Adrenal gland (tissue), 12 donors: Measurements from ENCODE around the gene DBNL. TPM values are rescaled to one million over a fixed set of nuclear protein-coding genes. Genes with fewer than 3 reads are reported as not detected.
"Not testable (repeated sequence)": the region's sequence is repeated elsewhere in the genome, so short reads cannot be mapped to it uniquely, and the experiment has no call there.

ENCODE experiments used
- DNase-seq, 7 donors: peaks; one replicate each; pipeline ENCODE4 v3.0.0-alpha.2; 2019 to 2020
- H3K27ac ChIP-seq, 5 donors: fragments of 200-600 bp; sonication (generic) in 4 of 5; 1 replicate in 3 of 5; 2 replicates in 2 of 5; pipeline versions ENCODE4 v1.5.1 to v1.8.0; 2016 to 2020; ENCODE audit warnings: mild to moderate bottlenecking in 1 of 5
- H3K27me3 ChIP-seq: fragments of 200-600 bp; 2 replicates; pipeline ENCODE4 v1.8.0; 2021
- H3K36me3 ChIP-seq, 2 donors: fragments of 200-600 bp; replicated peaks in 1 of 2; 1 replicate in 1 of 2; 2 replicates in 1 of 2; pipeline versions ENCODE4 v1.5.1 to v1.8.0; 2018 to 2022
- H3K4me1 ChIP-seq, 2 donors: fragments of 200-600 bp; replicated peaks in 1 of 2; 1 replicate in 1 of 2; 2 replicates in 1 of 2; pipeline versions ENCODE4 v1.5.1 to v1.8.0; 2018 to 2021
- H3K4me3 ChIP-seq, 4 donors: fragments of 200-600 bp; sonication (generic) in 3 of 4; one replicate each; pipeline ENCODE4 v1.5.1; 2016 to 2018
- H3K9me3 ChIP-seq, 3 donors: fragments of 200-600 bp; sonication (generic) in 1 of 3; replicated peaks in 1 of 3; 1 replicate in 2 of 3; 2 replicates in 1 of 3; pipeline versions ENCODE4 v1.5.1 to v1.8.0; 2016 to 2021
- CTCF ChIP-seq, 6 experiments: fragments of 450-650 bp in 4 of 6; fragments of 200-600 bp in 2 of 6; sonication (generic) in 1 of 6; IDR thresholded peaks; 1 replicate in 5 of 6; 2 replicates in 1 of 6; pipeline versions ENCODE4 v1.5.1 to v1.8.0; 2016 to 2021; ENCODE audit warnings: antibody characterized with exemption in 6 of 6, mild to moderate bottlenecking in 2 of 6, moderate library complexity in 1 of 6
- POLR2A ChIP-seq, 2 donors: fragments of 450-650 bp; IDR thresholded peaks; one replicate each; pipeline ENCODE4 v1.6.1; 2017; ENCODE audit warnings: antibody characterized with exemption in 2 of 2, mild to moderate bottlenecking in 2 of 2, moderate library complexity in 1 of 2
- WGBS, 4 donors: extraction: QIAGEN DNeasy Blood & Tissue Kit in 2 of 4; methylation state at CpG; one replicate each; pipeline versions ENCODE4 v1.1.5 to v1.1.7; 2013 to 2017; 5-methylcytosine and 5-hydroxymethylcytosine counted together
- intact Hi-C, 2 donors: fragments of 100-400 bp; cut with DNase I; formaldehyde crosslinking; loops; one replicate each; pipeline versions ENCODE4 v1.14.1 to v1.15.0; 2022 to 2023
- polyA plus RNA-seq, 3 donors: library from polyadenylated mRNA; stranded (reverse); fragments of 200-250 nt in 2 of 3; fragments of 350-450 nt in 1 of 3; fragmentation: Illumina TruSeq in 1 of 3; extraction: RNeasy Lipid Tissue Mini Kit (QIAGEN cat#74804) in 1 of 3; gene quantifications; one replicate each; pipeline ENCODE4 v1.2.3, GENCODE V29; 2013 to 2014
- total RNA-seq, 9 donors: library from RNA; depleted of rRNA in 4 of 9; stranded (reverse); fragments of >200 nt in 4 of 9; fragments of 120-200 nt in 1 of 9; fragmentation: NEBNext Ultra II Directional in 1 of 9; extraction: Animal tissue kit (Norgen Biotek cat#: 25700) in 1 of 9; gene quantifications; one replicate each; pipeline versions ENCODE4 v1.1.0 to v1.2.4, GENCODE V29; 2013 to 2023
- donor health status: healthy with polysubstance abuse.
- donor health status: Bipolar disorder and iron deficiency.
- donor health status: DM: yes; HTN: yes; CAD: no.
- donor health status: DM: no; HTN: no; CAD: no.
- donor health status: DM: no; HTN: no; CAD: no.
- donor health status: DM: yes; HTN: yes; CAD: no.

The DBNL gene
- total and polyA plus RNA-seq, 12 donors = 46.2 to 145 (median 77.7) TPM

- H3K36me3 ChIP-seq, H3K27me3 ChIP-seq, H3K9me3 ChIP-seq, intact Hi-C loops: not testable (repeated sequence)
- TF ChIP-seq POLR2A (IDR thresholded peaks at IDR 0.05) (peak; percentile 73 to 84), CTCF (IDR thresholded peaks at IDR 0.05) (peak; percentile 38 to 64 (median 57))
- Histone ChIP-seq H3K4me1 (peaks cover 0 to 11% of the 10 kb centered on the region in 2 donors), H3K27ac (peak overlapping the region in 3 of 5 donors; percentile 46 to 81 (median 73)), H3K4me3 (peak overlapping the region; percentile 56 to 93 (median 70))
- WGBS, 4 donors = 1 to 4% (median 3%) methylated on average over 5 to 62 of the region's 63 CpGs; no CpG with 5 or more reads in 1 of the 4 donors
- DNase-seq = peak; percentile 97 to 99 (median 98)
Measured at GRCh38 chr7:44018857-44019807, 25.4 kb upstream of the DBNL start.

GRCh38 chr7:44019825-44020224 lies 24.7 kb upstream of the DBNL start:
- DNase-seq, H3K36me3 ChIP-seq, intact Hi-C loops, H3K4me3 ChIP-seq, H3K9me3 ChIP-seq, H3K27me3 ChIP-seq: not testable (repeated sequence)
- H3K27ac ChIP-seq = peak overlapping the region in 1 of 5 donors; percentile 73
- peaks cover 0 to 11% of the 10 kb centered on the region in 2 donors for H3K4me1 ChIP-seq
- 82 to 87% (median 86%) methylated on average over 4 to 6 of the region's 6 CpGs for WGBS, 4 donors

- H3K4me1 ChIP-seq = peaks cover 0 to 11% of the 10 kb centered on the region in 2 donors
- DNase-seq, H3K36me3 ChIP-seq, H3K4me3 ChIP-seq, H3K27ac ChIP-seq, H3K9me3 ChIP-seq, H3K27me3 ChIP-seq, intact Hi-C loops: not testable (repeated sequence)
- WGBS, 4 donors = 82 to 93% (median 90%) methylated on average over 6 of the region's 7 CpGs
Measured at GRCh38 chr7:44022069-44022468, 22.4 kb upstream of the DBNL start.

GRCh38 chr7:44022796-44023467 lies 21.6 kb upstream of the DBNL start:
- intact Hi-C loops = not testable (repeated sequence)

GRCh38 chr7:44029433-44029832 lies 15.1 kb upstream of the DBNL start:
- H3K9me3 ChIP-seq, H3K27ac ChIP-seq, H3K27me3 ChIP-seq, H3K4me3 ChIP-seq, DNase-seq, intact Hi-C loops, H3K36me3 ChIP-seq, H3K4me1 ChIP-seq: not testable (repeated sequence)
- 64 to 82% methylated on average over 2 to 4 of the region's 11 CpGs; no CpG with 5 or more reads in 2 of the 4 donors for WGBS, 4 donors

More at GRCh38 chr7:44022796-44023467, 21.6 kb upstream of the DBNL start:
- not testable (repeated sequence) for H3K27ac ChIP-seq, DNase-seq, H3K4me3 ChIP-seq, H3K36me3 ChIP-seq, H3K9me3 ChIP-seq, H3K27me3 ChIP-seq
- 65 to 80% (median 75%) methylated on average over 5 to 6 of the region's 6 CpGs for WGBS, 4 donors
- H3K4me1 ChIP-seq = peaks cover 0 to 10% of the 10 kb centered on the region in 2 donors

GRCh38 chr7:44030029-44030428 lies 14.5 kb upstream of the DBNL start:
- H3K4me3 ChIP-seq, H3K27me3 ChIP-seq, H3K27ac ChIP-seq, H3K36me3 ChIP-seq, DNase-seq, H3K9me3 ChIP-seq, intact Hi-C loops, H3K4me1 ChIP-seq: not testable (repeated sequence)
- WGBS, 4 donors = 50 to 100% (median 76%) methylated on average over 1 to 3 of the region's 5 CpGs

GRCh38 chr7:44031319-44031718 lies 13.2 kb upstream of the DBNL start:
- H3K36me3 ChIP-seq, intact Hi-C loops, H3K4me1 ChIP-seq, H3K27ac ChIP-seq, H3K27me3 ChIP-seq, H3K9me3 ChIP-seq, H3K4me3 ChIP-seq: not testable (repeated sequence)
- peak in 1 of 7 donors; percentile 14 for DNase-seq
- 88 to 96% (median 93%) methylated on average over 11 to 12 of the region's 13 CpGs for WGBS, 4 donors

GRCh38 chr7:44032031-44032430 lies 12.5 kb upstream of the DBNL start:
- H3K27me3 ChIP-seq, intact Hi-C loops, H3K27ac ChIP-seq, H3K4me3 ChIP-seq, H3K36me3 ChIP-seq, H3K4me1 ChIP-seq, H3K9me3 ChIP-seq: not testable (repeated sequence)
- DNase-seq = peak in 1 of 7 donors; percentile 20
- WGBS, 4 donors = 81 to 87% (median 86%) methylated on average over 4 to 6 of the region's 6 CpGs

GRCh38 chr7:44033971-44034844 lies 10.3 kb upstream of the DBNL start:
- intact Hi-C loops, H3K36me3 ChIP-seq, H3K27ac ChIP-seq, H3K4me3 ChIP-seq, H3K27me3 ChIP-seq, H3K9me3 ChIP-seq, H3K4me1 ChIP-seq: not testable (repeated sequence)
- DNase-seq = peak in 1 of 7 donors; percentile 35
- WGBS, 4 donors = 85 to 97% (median 94%) methylated on average over 8 to 16 of the region's 18 CpGs
